ENCODE results near the gene APLF.
"Not testable (repeated sequence)": the region's sequence is repeated elsewhere in the genome, so short reads cannot be mapped to it uniquely, and the experiment has no call there.

Gene APLF

GRCh38 chr2:68579689-68580088 is 112.3 kb downstream of the APLF start:
- Histone ChIP-seq H3K9ac (ENCODE audit: low read length in 2 of 2) (no peak overlapping the region), H3K36me3 (ENCODE audit: control insufficient read depth in 2 of 2, insufficient read depth in 2 of 2, low read length in 2 of 2) (no peaks in the 10 kb centered on the region), H3K4me3 (ENCODE audit: low read length in 2 of 2) (no peak overlapping the region), H3K27ac (ENCODE audit: low read length) (no peak overlapping the region), H3K4me1 (ENCODE audit: control insufficient read depth, insufficient read depth, low read length) (no peaks in the 10 kb centered on the region), H3K9me3 (ENCODE audit: control insufficient read depth in 2 of 2, low read length in 2 of 2) (no peaks in the 10 kb centered on the region), H3K27me3 (ENCODE audit: control insufficient read depth in 1 of 2, insufficient read depth in 2 of 2, low read length in 2 of 2) (no peaks in the 10 kb centered on the region)

- Histone ChIP-seq H3K27ac (ENCODE audit: low read length) (no peak overlapping the region), H3K4me1 (ENCODE audit: control insufficient read depth, insufficient read depth, low read length) (no peaks in the 10 kb centered on the region), H3K27me3 (ENCODE audit: control insufficient read depth in 1 of 2, insufficient read depth in 2 of 2, low read length in 2 of 2) (no peaks in the 10 kb centered on the region), H3K9ac (ENCODE audit: low read length in 2 of 2) (no peak overlapping the region), H3K4me3 (ENCODE audit: low read length in 2 of 2) (no peak overlapping the region), H3K36me3 (ENCODE audit: control insufficient read depth in 2 of 2, insufficient read depth in 2 of 2, low read length in 2 of 2) (no peaks in the 10 kb centered on the region), H3K9me3 (ENCODE audit: control insufficient read depth in 2 of 2, low read length in 2 of 2) (no peaks in the 10 kb centered on the region)
These were observed 121.2 kb downstream of the APLF start for GRCh38 chr2:68588589-68588988.

GRCh38 chr2:68589963-68590362 is 122.6 kb downstream of the APLF start:
- no peaks in the 10 kb centered on the region for H3K27me3 ChIP-seq (ENCODE audit: control insufficient read depth in 1 of 2, insufficient read depth in 2 of 2, low read length in 2 of 2)
- H3K9ac ChIP-seq (ENCODE audit: low read length in 2 of 2): no peak overlapping the region
- no peak overlapping the region for H3K27ac ChIP-seq (ENCODE audit: low read length)
- H3K9me3 ChIP-seq (ENCODE audit: control insufficient read depth in 2 of 2, low read length in 2 of 2): no peaks in the 10 kb centered on the region
- H3K4me3 ChIP-seq (ENCODE audit: low read length in 2 of 2): no peak overlapping the region
- H3K4me1 ChIP-seq (ENCODE audit: control insufficient read depth, insufficient read depth, low read length): no peaks in the 10 kb centered on the region
- no peaks in the 10 kb centered on the region for H3K36me3 ChIP-seq (ENCODE audit: control insufficient read depth in 2 of 2, insufficient read depth in 2 of 2, low read length in 2 of 2)

DNA sequence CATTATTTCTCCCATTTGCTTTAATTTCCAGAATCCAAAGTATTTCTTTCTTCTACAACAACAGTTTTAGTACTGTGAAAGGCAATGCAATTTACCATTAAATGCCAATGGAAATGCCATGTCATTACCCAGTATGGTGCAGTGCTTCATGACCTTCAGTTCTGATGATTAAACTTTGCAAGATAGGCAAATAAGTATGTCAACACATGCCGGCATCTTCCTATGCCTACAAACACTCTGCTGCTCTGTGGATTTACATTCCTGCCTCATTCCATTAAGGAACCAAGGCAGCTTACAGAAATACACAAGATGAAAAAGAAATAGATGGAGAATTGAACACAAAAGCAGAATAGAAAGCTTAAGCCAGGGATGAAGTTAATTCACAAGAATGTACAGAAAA is 123.3 kb downstream of the APLF start:
- Histone ChIP-seq H3K27ac (ENCODE audit: low read length) (no peak overlapping the region), H3K9me3 (ENCODE audit: control insufficient read depth in 2 of 2, low read length in 2 of 2) (no peaks in the 10 kb centered on the region), H3K27me3 (ENCODE audit: control insufficient read depth in 1 of 2, insufficient read depth in 2 of 2, low read length in 2 of 2) (no peaks in the 10 kb centered on the region), H3K4me3 (ENCODE audit: low read length in 2 of 2) (no peak overlapping the region), H3K4me1 (ENCODE audit: control insufficient read depth, insufficient read depth, low read length) (no peaks in the 10 kb centered on the region), H3K36me3 (ENCODE audit: control insufficient read depth in 2 of 2, insufficient read depth in 2 of 2, low read length in 2 of 2) (no peaks in the 10 kb centered on the region), H3K9ac (ENCODE audit: low read length in 2 of 2) (no peak overlapping the region)

- no peaks in the 10 kb centered on the region for H3K27me3 ChIP-seq (ENCODE audit: control insufficient read depth in 1 of 2, insufficient read depth in 2 of 2, low read length in 2 of 2)
- H3K27ac ChIP-seq (ENCODE audit: low read length): no peak overlapping the region
- no peak overlapping the region for H3K9ac ChIP-seq (ENCODE audit: low read length in 2 of 2)
- H3K36me3 ChIP-seq (ENCODE audit: control insufficient read depth in 2 of 2, insufficient read depth in 2 of 2, low read length in 2 of 2): no peaks in the 10 kb centered on the region
- no peaks in the 10 kb centered on the region for H3K9me3 ChIP-seq (ENCODE audit: control insufficient read depth in 2 of 2, low read length in 2 of 2)
- H3K4me3 ChIP-seq (ENCODE audit: low read length in 2 of 2): no peak overlapping the region
- H3K4me1 ChIP-seq (ENCODE audit: control insufficient read depth, insufficient read depth, low read length): no peaks in the 10 kb centered on the region
These were observed 123.8 kb downstream of the APLF start for GRCh38 chr2:68591225-68591624.

DNA sequence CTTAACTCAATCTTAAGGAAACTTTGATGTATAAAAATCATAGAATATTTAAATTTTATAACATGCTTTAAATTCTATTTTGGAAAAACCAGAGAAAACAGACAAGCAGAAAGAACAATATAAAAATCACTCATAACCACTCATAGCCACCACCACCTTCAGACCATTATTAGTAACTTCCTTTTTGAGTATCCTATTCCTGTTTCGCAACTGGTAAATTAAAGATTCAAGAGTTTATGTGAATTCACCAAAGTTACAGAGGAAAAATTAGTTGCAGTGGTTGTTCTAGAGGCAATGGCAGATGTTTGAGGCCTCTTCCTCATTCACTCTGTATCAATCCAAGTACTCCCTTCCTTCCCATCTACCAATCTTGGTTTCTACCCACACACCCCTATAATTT is 126.7 kb downstream of the APLF start:
- Histone ChIP-seq H3K36me3 (ENCODE audit: control insufficient read depth in 2 of 2, insufficient read depth in 2 of 2, low read length in 2 of 2) (no peaks in the 10 kb centered on the region), H3K27me3 (ENCODE audit: control insufficient read depth in 1 of 2, insufficient read depth in 2 of 2, low read length in 2 of 2) (no peaks in the 10 kb centered on the region), H3K4me3 (ENCODE audit: low read length in 2 of 2) (no peak overlapping the region), H3K4me1 (ENCODE audit: control insufficient read depth, insufficient read depth, low read length) (no peaks in the 10 kb centered on the region), H3K9ac (ENCODE audit: low read length in 2 of 2) (no peak overlapping the region), H3K9me3 (ENCODE audit: control insufficient read depth in 2 of 2, low read length in 2 of 2) (no peaks in the 10 kb centered on the region), H3K27ac (ENCODE audit: low read length) (no peak overlapping the region)

GRCh38 chr2:68594674-68595492 is 127.5 kb downstream of the APLF start:
- no peaks in the 10 kb centered on the region for H3K4me1 ChIP-seq (ENCODE audit: control insufficient read depth, insufficient read depth, low read length)
- H3K27ac ChIP-seq (ENCODE audit: low read length): no peak overlapping the region
- no peaks in the 10 kb centered on the region for H3K9me3 ChIP-seq (ENCODE audit: control insufficient read depth in 2 of 2, low read length in 2 of 2)
- no peaks in the 10 kb centered on the region for H3K27me3 ChIP-seq (ENCODE audit: control insufficient read depth in 1 of 2, insufficient read depth in 2 of 2, low read length in 2 of 2)
- H3K36me3 ChIP-seq (ENCODE audit: control insufficient read depth in 2 of 2, insufficient read depth in 2 of 2, low read length in 2 of 2): no peaks in the 10 kb centered on the region
- no peak overlapping the region for H3K9ac ChIP-seq (ENCODE audit: low read length in 2 of 2)
- H3K4me3 ChIP-seq (ENCODE audit: low read length in 2 of 2): no peak overlapping the region

DNA sequence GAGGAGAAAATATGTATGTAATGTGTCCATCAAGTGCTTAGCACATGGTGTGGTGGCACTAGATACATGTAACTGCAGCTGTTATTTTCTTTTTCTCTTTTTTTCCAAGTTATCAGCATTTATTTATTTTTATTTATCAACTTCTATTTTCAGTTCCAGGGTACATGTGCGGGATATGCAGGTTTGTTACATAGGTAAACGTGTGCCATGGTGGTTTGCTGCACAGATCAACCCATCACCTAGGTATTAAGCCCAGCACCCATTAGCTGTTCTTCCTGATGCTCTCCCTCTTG is 128.1 kb downstream of the APLF start:
- not testable (repeated sequence) for H3K27ac ChIP-seq (ENCODE audit: low read length); H3K4me3 ChIP-seq (ENCODE audit: low read length in 2 of 2); H3K27me3 ChIP-seq (ENCODE audit: control insufficient read depth in 1 of 2, insufficient read depth in 2 of 2, low read length in 2 of 2); H3K9ac ChIP-seq (ENCODE audit: low read length in 2 of 2); H3K9me3 ChIP-seq (ENCODE audit: control insufficient read depth in 2 of 2, low read length in 2 of 2); H3K4me1 ChIP-seq (ENCODE audit: control insufficient read depth, insufficient read depth, low read length); H3K36me3 ChIP-seq (ENCODE audit: control insufficient read depth in 2 of 2, insufficient read depth in 2 of 2, low read length in 2 of 2)

DNA sequence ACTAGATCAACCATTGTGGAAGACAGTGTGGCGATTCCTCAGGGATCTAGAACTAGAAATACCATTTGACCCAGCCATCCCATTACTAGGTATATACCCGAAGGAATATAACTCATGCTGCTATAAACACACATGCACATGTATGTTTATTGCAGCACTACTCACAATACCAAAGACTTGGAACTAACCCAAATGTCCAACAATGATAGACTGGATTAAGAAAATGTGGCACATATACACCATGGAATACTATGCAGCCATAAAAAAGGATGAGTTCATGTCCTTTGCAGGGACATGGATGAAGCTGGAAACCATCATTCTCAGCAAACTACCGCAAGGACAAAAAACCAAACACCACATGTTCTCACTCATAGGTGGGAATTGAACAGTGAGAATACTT is 133.1 kb downstream of the APLF start:
- not testable (repeated sequence) for H3K9me3 ChIP-seq (ENCODE audit: control insufficient read depth in 2 of 2, low read length in 2 of 2); H3K9ac ChIP-seq (ENCODE audit: low read length in 2 of 2); H3K27me3 ChIP-seq (ENCODE audit: control insufficient read depth in 1 of 2, insufficient read depth in 2 of 2, low read length in 2 of 2); H3K4me1 ChIP-seq (ENCODE audit: control insufficient read depth, insufficient read depth, low read length); H3K4me3 ChIP-seq (ENCODE audit: low read length in 2 of 2); H3K36me3 ChIP-seq (ENCODE audit: control insufficient read depth in 2 of 2, insufficient read depth in 2 of 2, low read length in 2 of 2); H3K27ac ChIP-seq (ENCODE audit: low read length)

DNA sequence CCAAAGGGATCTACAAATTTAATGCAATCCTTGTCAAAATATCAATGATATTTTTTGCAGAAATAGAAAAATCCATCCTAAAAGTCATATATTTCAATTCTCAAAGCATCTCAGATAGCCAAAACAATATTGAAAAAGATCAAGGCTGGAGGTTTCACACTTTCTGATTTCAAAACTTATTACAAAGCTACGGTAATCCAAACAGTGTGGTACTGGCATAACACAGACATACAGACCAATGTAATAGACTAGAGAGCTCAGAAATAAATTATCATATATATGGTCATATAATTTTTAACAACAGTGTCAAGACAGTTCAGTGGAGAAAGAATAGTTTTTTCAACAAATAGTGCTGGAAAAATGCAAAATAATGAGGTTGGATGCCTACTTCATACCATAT is 135.7 kb downstream of the APLF start:
- no peaks in the 10 kb centered on the region for H3K4me1 ChIP-seq (ENCODE audit: control insufficient read depth, insufficient read depth, low read length)
- peaks cover 0 to 5% of the 10 kb centered on the region in 2 donors for H3K9me3 ChIP-seq (ENCODE audit: control insufficient read depth in 2 of 2, low read length in 2 of 2)
- no peaks in the 10 kb centered on the region for H3K36me3 ChIP-seq (ENCODE audit: control insufficient read depth in 2 of 2, insufficient read depth in 2 of 2, low read length in 2 of 2)
- H3K27ac ChIP-seq (ENCODE audit: low read length): no peak overlapping the region
- no peaks in the 10 kb centered on the region for H3K27me3 ChIP-seq (ENCODE audit: control insufficient read depth in 1 of 2, insufficient read depth in 2 of 2, low read length in 2 of 2)
- H3K4me3 ChIP-seq (ENCODE audit: low read length in 2 of 2): no peak overlapping the region
- no peak overlapping the region for H3K9ac ChIP-seq (ENCODE audit: low read length in 2 of 2)

DNA sequence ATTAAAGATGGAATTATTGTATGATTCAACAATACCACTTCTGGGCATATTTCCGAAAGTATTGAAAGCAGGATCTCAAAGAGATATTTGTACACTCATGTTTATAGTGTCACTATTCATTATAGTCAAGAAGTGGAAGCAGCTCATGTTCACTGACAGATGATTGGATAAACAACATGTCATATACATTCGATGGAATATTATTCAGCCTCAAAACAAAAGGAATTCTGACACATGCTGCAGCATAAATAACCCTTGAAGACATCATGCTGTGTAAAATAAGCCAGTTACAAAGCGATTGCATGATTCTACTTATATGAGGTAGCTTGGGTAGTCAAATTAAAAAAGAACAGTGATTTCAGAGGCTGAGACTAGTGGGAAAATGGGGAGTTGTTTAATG is 136.7 kb downstream of the APLF start:
- Histone ChIP-seq H3K9ac (ENCODE audit: low read length in 2 of 2) (no peak overlapping the region), H3K27me3 (ENCODE audit: control insufficient read depth in 1 of 2, insufficient read depth in 2 of 2, low read length in 2 of 2) (no peaks in the 10 kb centered on the region), H3K4me1 (ENCODE audit: control insufficient read depth, insufficient read depth, low read length) (no peaks in the 10 kb centered on the region), H3K36me3 (ENCODE audit: control insufficient read depth in 2 of 2, insufficient read depth in 2 of 2, low read length in 2 of 2) (no peaks in the 10 kb centered on the region), H3K4me3 (ENCODE audit: low read length in 2 of 2) (no peak overlapping the region), H3K27ac (ENCODE audit: low read length) (no peak overlapping the region), H3K9me3 (ENCODE audit: control insufficient read depth in 2 of 2, low read length in 2 of 2) (peaks cover 0 to 5% of the 10 kb centered on the region in 2 donors)
